ENCODE measurements around the gene ACOT12. TPM values are rescaled to one million over a fixed set of nuclear protein-coding genes. Genes with fewer than 3 reads are reported as not detected.

Gene ACOT12
- total RNA-seq, 4 donors from 2014 or later = 0.55 TPM; not detected in 3

DNA sequence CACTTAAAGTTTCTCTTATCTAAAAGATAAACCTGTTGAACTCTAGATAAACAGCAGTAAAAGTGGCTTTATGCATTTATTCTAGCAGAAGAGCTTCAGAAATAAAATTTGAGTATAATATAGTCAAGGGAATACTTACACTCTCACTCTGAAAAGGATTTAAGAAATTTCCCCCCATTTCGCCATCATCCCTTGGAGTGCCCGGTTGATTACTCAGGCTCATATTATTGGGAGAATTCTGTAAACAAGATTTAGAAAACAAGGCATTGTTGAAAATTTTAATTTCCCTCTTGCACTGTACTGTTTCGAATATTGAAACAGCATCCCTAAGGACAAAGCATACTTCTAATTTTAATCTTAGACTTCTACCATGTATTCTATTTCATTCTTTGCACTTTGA lies 34.5 kb upstream of the ACOT12 start:
- TF ChIP-seq, protein P1, sequence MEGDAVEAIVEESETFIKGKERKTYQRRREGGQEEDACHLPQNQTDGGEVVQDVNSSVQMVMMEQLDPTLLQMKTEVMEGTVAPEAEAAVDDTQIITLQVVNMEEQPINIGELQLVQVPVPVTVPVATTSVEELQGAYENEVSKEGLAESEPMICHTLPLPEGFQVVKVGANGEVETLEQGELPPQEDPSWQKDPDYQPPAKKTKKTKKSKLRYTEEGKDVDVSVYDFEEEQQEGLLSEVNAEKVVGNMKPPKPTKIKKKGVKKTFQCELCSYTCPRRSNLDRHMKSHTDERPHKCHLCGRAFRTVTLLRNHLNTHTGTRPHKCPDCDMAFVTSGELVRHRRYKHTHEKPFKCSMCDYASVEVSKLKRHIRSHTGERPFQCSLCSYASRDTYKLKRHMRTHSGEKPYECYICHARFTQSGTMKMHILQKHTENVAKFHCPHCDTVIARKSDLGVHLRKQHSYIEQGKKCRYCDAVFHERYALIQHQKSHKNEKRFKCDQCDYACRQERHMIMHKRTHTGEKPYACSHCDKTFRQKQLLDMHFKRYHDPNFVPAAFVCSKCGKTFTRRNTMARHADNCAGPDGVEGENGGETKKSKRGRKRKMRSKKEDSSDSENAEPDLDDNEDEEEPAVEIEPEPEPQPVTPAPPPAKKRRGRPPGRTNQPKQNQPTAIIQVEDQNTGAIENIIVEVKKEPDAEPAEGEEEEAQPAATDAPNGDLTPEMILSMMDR (IDR thresholded peaks at IDR 0.05) = no peak
- no peak for TF ChIP-seq POLR2A (IDR thresholded peaks at IDR 0.05)
- Histone ChIP-seq H3K9me3 (no peaks in the 10 kb centered on the region), H3K4me1 (peaks cover 3 to 4% of the 10 kb centered on the region in 2 donors), H3K4me3 (no peak overlapping the region), H3K27ac (no peak overlapping the region), H3K27me3 (no peaks in the 10 kb centered on the region), H3K36me3 (no peaks in the 10 kb centered on the region)
- intact Hi-C loops (cut with DNase I; ENCODE audit: low total_unique reads) = no loop called here
- no peak for DNase-seq

GRCh38 chr5:81427566-81427965 lies 33.6 kb upstream of the ACOT12 start:
- Histone ChIP-seq H3K4me1 (peaks cover 3 to 4% of the 10 kb centered on the region in 2 donors), H3K4me3 (no peak overlapping the region), H3K27ac (no peak overlapping the region), H3K36me3 (no peaks in the 10 kb centered on the region), H3K27me3 (no peaks in the 10 kb centered on the region), H3K9me3 (no peaks in the 10 kb centered on the region)
- no peak for DNase-seq
- intact Hi-C loops (cut with DNase I; ENCODE audit: low total_unique reads) = no loop called here
- TF ChIP-seq, protein P1 (IDR thresholded peaks at IDR 0.05) = no peak
- TF ChIP-seq POLR2A (IDR thresholded peaks at IDR 0.05) = no peak

- DNase-seq = no peak
- no peaks in the 10 kb centered on the region for H3K9me3 ChIP-seq
- intact Hi-C loops (cut with DNase I; ENCODE audit: low total_unique reads) = no loop called here
- H3K4me3 ChIP-seq = no peak overlapping the region
- peak overlapping the region; percentile 56 to 57 for H3K27ac ChIP-seq
- no peak for TF ChIP-seq POLR2A (IDR thresholded peaks at IDR 0.05)
- TF ChIP-seq, protein P1 (IDR thresholded peaks at IDR 0.05) = no peak
- H3K27me3 ChIP-seq = no peaks in the 10 kb centered on the region
- H3K36me3 ChIP-seq = no peaks in the 10 kb centered on the region
- H3K4me1 ChIP-seq = peaks cover 3 to 4% of the 10 kb centered on the region in 2 donors
Observed at GRCh38 chr5:81426359-81427030, 32.6 kb upstream of the ACOT12 start.

DNA sequence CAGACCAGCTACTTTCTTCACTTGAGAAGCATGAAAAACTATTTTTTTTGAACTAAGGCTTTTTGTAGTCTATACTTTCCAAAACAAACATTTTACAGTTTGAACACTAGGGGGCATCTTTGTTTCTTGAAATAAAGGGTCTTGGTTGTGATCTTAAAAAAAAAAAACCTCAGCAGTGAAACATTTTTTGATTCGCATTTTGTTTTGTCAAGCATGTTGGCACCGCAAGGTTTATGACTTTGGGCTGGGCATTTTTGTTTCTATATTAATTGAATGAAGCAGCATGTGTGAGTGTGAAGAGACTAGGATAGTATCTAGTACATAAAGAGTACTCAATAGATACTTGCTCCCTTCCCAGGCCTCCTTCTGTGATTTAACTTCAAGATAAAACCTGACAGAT lies 31.6 kb upstream of the ACOT12 start:
- intact Hi-C loops (cut with DNase I; ENCODE audit: low total_unique reads) = no loop called here
- Histone ChIP-seq H3K27ac (peak overlapping the region; percentile 56 to 57), H3K27me3 (no peaks in the 10 kb centered on the region), H3K4me3 (no peak overlapping the region), H3K4me1 (peaks cover 3 to 4% of the 10 kb centered on the region in 2 donors), H3K36me3 (no peaks in the 10 kb centered on the region), H3K9me3 (no peaks in the 10 kb centered on the region)
- DNase-seq = no peak
- TF ChIP-seq, protein P1 (IDR thresholded peaks at IDR 0.05) = peak; percentile 53 to 70 (median 59)
- TF ChIP-seq POLR2A (IDR thresholded peaks at IDR 0.05) = no peak

GRCh38 chr5:81424728-81425127 lies 30.8 kb upstream of the ACOT12 start:
- no peaks in the 10 kb centered on the region for H3K9me3 ChIP-seq
- no peak overlapping the region for H3K4me3 ChIP-seq
- no peak overlapping the region for H3K27ac ChIP-seq
- no peak for DNase-seq
- TF ChIP-seq POLR2A (IDR thresholded peaks at IDR 0.05) = no peak
- TF ChIP-seq, protein P1 (IDR thresholded peaks at IDR 0.05) = no peak
- peaks cover 3 to 4% of the 10 kb centered on the region in 2 donors for H3K4me1 ChIP-seq
- intact Hi-C loops (cut with DNase I; ENCODE audit: low total_unique reads) = no loop called here
- no peaks in the 10 kb centered on the region for H3K27me3 ChIP-seq
- H3K36me3 ChIP-seq = no peaks in the 10 kb centered on the region

All from uterus (tissue), 4 donors.